Measurements from ENCODE around the gene SLC25A42.

Gene SLC25A42

DNA sequence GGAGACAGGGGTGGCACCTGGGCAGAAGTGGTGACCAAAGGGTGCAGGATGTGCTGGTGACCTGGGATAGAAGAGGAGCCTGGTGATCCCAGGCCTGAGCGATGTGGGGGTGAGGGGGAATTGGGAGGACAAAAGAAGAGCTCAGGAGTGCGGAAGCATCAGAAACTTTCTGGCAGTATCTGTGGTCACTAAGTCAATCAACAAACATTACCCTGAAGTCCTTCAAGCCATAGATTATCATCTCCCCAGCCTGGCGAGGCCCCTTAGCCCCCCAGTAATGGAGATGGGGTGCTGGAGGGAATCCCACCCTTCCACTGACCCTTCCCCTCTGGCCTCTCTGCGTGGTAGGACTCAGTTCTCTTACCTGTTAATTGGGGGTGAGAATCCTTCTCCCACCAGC is 95.7 kb downstream of the SLC25A42 start:
- TF ChIP-seq, protein P1, sequence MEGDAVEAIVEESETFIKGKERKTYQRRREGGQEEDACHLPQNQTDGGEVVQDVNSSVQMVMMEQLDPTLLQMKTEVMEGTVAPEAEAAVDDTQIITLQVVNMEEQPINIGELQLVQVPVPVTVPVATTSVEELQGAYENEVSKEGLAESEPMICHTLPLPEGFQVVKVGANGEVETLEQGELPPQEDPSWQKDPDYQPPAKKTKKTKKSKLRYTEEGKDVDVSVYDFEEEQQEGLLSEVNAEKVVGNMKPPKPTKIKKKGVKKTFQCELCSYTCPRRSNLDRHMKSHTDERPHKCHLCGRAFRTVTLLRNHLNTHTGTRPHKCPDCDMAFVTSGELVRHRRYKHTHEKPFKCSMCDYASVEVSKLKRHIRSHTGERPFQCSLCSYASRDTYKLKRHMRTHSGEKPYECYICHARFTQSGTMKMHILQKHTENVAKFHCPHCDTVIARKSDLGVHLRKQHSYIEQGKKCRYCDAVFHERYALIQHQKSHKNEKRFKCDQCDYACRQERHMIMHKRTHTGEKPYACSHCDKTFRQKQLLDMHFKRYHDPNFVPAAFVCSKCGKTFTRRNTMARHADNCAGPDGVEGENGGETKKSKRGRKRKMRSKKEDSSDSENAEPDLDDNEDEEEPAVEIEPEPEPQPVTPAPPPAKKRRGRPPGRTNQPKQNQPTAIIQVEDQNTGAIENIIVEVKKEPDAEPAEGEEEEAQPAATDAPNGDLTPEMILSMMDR (IDR thresholded peaks at IDR 0.05; ENCODE audit: low read depth, low read length) = no peak
- DNase-seq (ENCODE audit: low read depth in 2 of 2) = no peak
- H3K4me3 ChIP-seq (replicated peaks in 1 of 2; ENCODE audit: low read depth in 2 of 2, low read length in 2 of 2) = no peak overlapping the region

DNA sequence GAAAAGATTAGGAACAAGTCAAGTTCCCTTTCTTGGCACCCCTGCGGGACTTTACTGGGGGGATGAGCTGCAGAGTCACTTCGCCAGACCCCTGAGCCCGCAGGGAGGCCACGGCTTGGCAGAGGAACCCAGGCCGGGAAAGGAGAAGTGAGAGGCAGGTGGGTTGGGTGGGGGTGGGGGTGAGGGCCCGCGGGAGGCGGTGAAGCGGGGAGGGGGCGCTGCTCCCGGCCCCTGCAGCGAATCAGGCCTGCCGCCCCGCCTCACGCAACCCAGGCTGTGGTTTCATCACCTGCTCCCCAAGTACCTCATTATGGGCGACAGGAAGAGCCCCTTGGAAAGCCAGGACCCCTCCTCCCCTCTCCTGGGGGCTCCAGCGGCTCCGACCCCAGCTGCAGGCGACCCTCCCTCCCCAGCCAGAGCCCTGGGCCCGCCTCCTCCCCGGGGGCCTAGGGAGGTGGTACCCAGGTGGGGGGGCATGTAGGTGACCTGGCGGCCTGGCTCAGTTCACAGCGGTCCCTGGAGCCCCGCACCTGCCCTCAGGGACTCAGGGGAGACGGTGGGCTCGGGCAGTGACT is 96.8 kb downstream of the SLC25A42 start:
- DNase-seq (ENCODE audit: low read depth in 2 of 2) = no peak
- no peak overlapping the region for H3K4me3 ChIP-seq (replicated peaks in 1 of 2; ENCODE audit: low read depth in 2 of 2, low read length in 2 of 2)
- TF ChIP-seq, protein P1 (IDR thresholded peaks at IDR 0.05; ENCODE audit: low read depth, low read length) = no peak

DNA sequence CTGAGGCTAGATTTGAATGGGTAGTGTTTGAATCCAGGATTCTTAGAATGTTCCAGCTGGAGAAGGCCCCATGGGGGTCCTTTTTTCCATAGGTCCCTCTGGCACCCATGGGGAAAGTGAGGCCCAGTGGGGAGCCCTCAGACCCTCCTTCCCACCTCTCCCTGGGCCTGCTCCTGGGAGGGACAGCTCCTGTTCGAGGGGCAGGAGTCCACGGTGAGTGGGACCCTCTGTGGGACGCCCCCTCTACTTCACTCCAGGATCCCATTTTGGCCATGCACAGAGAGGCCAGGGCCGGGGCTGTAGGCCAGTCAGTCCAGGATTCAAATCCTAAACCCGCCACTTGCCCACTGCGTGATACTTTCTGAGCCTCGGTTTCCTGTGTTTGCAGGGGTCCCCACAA is 98.7 kb downstream of the SLC25A42 start:
- no peak for DNase-seq (ENCODE audit: low read depth in 2 of 2)
- no peak overlapping the region for H3K4me3 ChIP-seq (replicated peaks in 1 of 2; ENCODE audit: low read depth in 2 of 2, low read length in 2 of 2)
- TF ChIP-seq, protein P1 (IDR thresholded peaks at IDR 0.05; ENCODE audit: low read depth, low read length) = no peak
